ENCODE data around the gene MOSPD3.

DNA sequence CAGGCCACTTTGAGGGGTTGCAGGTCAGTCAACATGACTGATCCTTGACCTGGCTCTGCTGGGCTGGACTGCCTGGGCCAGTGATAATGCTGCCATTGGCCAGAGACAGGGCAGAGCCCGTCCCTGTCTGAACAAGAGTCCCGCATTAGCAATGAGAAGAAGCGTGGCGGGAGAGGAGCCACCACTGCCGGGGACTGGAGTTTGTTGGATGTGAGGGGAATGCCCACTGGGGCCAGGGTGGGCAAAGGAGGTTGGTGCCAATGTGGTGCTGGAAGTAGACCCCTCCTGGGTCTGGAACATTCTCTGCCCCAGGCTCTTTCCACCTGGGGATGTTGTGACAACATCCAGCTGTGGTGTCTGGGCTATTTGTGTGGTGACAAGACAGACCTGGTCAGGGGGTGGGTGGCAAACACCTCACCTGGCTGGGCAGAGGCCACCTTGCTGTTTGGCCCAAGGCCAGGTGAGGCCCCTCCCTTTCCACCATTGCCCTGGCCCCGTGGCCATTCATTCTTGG, 46.3 kb upstream of the MOSPD3 start:
- TF ChIP-seq SP1 (IDR thresholded peaks at IDR 0.05) (no peak), BHLHE40 (IDR thresholded peaks at IDR 0.05; ENCODE audit: borderline replicate concordance) (no peak), FOXK2 (IDR thresholded peaks at IDR 0.05) (no peak), FOXA1 (IDR thresholded peaks at IDR 0.05) (no peak), SUZ12 (IDR thresholded peaks at IDR 0.05) (no peak), CTBP1 (IDR thresholded peaks at IDR 0.05; ENCODE audit: borderline replicate concordance) (no peak), NFRKB (IDR thresholded peaks at IDR 0.05) (no peak), ZNF384 (IDR thresholded peaks at IDR 0.05) (no peak), FOXM1 (IDR thresholded peaks at IDR 0.05; ENCODE audit: borderline replicate concordance) (no peak), ELF4 (IDR thresholded peaks at IDR 0.05) (no peak)

Data from HEK293T (cell line).